ENCODE measurements around the gene SMPD4.
A peak's percentile ranks its signal among the peaks of the same experiment; 100 is the strongest.
"Not testable (repeated sequence)": the region's sequence is repeated elsewhere in the genome, so short reads cannot be mapped to it uniquely, and the experiment has no call there.

The SMPD4 gene

GRCh38 chr2:130187268-130187667 is 5.9 kb upstream of the SMPD4 start:
- DNase-seq, result no peak

- DNase-seq, result no peak
These were observed 5.0 kb upstream of the SMPD4 start for GRCh38 chr2:130186391-130186790.

- no peak for DNase-seq
These were observed 4.5 kb upstream of the SMPD4 start for GRCh38 chr2:130185896-130186295.

- DNase-seq, result no peak
These were observed 4.0 kb upstream of the SMPD4 start for GRCh38 chr2:130185436-130185835.

- DNase-seq, result peak; percentile 2 to 47
These were observed 2.3 kb upstream of the SMPD4 start for GRCh38 chr2:130183512-130184373.

- DNase-seq, result not testable (repeated sequence)
These were observed 1.6 kb upstream of the SMPD4 start for GRCh38 chr2:130182826-130183511.

- peak in 1 of 2 experiments; percentile 24 for DNase-seq
These were observed 679 bp upstream of the SMPD4 start, which contains the start of gene MZT2B for GRCh38 chr2:130181880-130182682. Gene MZT2B, plus strand, starts transcription at chr2:130182262. Its CDS starts 21 bp downstream, at chr2:130182283.

- DNase-seq, result not testable (repeated sequence)
These were observed 738 bp downstream of the SMPD4 start for GRCh38 chr2:130180404-130181324.

- DNase-seq, result not testable (repeated sequence)
These were observed 6.5 kb downstream of the SMPD4 start for GRCh38 chr2:130174866-130175265.

- no peak for DNase-seq
These were observed 11.5 kb downstream of the SMPD4 start for GRCh38 chr2:130169896-130170295.

- DNase-seq, result not testable (repeated sequence)
These were observed 12.2 kb downstream of the SMPD4 start for GRCh38 chr2:130169163-130169562.

GRCh38 chr2:130166611-130167010 is 14.8 kb downstream of the SMPD4 start:
- not testable (repeated sequence) for DNase-seq

GRCh38 chr2:130165293-130166016 is 15.9 kb downstream of the SMPD4 start:
- no peak for DNase-seq

- DNase-seq, result no peak
These were observed 18.4 kb downstream of the SMPD4 start for GRCh38 chr2:130162968-130163367.

GRCh38 chr2:130162486-130162885 is 18.9 kb downstream of the SMPD4 start:
- DNase-seq, result not testable (repeated sequence)

GRCh38 chr2:130160838-130161705 is 20.3 kb downstream of the SMPD4 start:
- DNase-seq, result not testable (repeated sequence)

- no peak for DNase-seq
These were observed 21.3 kb downstream of the SMPD4 start for GRCh38 chr2:130160131-130160530.

- not testable (repeated sequence) for DNase-seq
These were observed 22.0 kb downstream of the SMPD4 start for GRCh38 chr2:130159376-130159775.

GRCh38 chr2:130158631-130159030 is 22.8 kb downstream of the SMPD4 start:
- no peak for DNase-seq
